ENCODE measurements around the gene NOL3.

The NOL3 gene

DNA sequence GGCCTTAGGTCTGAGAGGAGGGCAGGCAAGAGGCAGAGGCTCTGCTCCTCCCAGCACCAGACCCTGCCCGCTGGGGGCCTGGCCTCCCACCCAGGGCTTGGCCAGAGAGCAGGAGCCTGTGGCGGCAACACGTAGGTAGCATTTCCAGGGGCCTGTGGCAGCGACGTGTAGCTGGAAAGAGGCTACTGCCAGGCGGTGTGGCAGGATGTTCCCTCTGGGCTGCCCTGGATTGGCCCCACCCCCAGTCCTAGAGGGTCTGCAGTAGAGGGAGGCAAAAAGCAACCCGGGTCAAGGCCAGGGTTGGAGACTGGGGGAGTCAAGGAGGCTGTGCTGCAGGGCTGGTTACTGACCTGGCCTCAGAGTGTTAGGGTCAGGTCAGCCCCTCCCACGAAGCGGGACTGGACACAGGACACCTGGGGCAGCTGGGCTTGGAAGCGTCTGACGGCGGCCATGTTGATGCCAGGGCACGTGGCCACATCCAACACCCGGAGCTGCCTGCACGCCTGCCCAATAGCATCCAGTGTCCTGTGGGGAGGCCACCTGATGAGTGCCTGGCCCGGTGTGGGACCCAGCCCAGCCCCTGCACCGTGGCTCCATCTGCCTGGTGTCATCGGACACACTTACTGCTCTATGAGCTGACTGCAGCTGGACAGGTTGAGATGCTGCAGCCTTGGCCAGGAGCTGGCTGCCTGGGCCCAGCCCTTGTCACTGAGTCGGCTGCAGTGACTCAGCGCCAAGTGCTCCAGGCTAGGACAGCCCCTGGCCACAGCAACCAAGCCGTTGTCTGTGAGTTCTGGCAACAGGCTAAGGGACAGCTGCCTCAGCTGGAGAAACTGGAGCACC, 37.1 kb downstream of the NOL3 start:
- no peak for DNase-seq

- DNase-seq, result no peak
These were observed 38.0 kb downstream of the NOL3 start for GRCh38 chr16:67208154-67208896.

DNA sequence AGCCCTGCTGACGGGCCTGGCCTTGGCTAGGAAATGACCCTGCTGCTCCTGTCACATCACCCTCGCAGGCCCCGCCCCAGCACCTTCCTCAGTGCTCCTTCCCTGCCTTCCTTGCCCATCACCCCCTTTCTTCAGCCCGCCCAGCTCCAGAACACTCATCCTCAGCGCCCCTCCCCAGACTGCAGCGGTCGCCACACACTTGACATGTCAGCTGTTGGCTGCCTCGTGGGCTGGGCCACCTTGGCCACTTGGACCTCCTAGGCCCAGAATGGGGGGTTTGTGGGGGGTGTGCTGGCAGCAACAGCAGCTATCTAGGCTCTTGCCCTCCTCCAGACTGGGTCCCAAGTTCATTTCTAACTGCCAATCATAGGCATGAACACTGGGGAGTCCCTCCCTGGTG, 39.2 kb downstream of the NOL3 start:
- no peak for DNase-seq

DNA sequence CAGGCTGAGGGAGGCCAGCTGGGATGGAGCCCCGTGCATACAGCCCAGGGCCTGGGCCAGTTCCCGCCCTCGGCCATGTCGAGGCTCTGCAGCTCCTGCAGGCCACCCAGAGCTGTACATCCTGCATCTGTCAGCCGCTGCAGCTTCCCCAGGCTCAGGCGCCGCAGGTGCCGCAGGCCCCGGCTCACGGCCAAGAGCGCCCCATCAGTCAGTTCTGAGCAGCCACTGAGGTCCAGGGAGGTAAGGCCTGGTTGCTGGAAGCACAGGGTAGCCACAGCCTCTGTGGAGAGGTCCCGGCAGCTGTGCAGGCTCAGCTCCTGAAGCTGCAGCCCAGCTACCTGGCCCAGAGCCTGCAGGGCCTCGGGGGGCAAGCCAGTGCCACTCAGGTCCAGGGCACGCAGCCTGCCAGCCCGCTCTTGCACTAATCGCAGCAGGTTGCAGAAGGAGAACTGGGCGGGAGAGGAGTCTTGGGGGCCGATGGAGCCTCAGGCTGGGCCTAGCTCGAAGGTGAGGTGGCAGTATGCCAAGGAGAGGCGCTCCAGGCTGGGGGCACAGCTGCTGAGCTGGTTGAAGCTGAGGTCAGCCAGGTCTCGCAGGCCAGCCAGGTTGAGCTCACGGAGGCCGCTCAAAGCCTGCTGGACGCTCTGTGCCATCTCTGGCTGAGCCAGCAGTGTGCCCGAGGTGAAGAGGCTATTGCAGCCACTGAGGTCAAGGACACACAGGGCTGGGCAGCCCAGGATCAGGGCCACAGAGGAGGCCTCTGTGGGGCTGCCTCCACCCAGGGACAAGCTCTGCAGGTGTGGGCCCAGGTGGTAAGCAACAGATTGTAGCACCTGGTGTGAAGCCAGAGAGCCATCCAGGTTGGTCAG, 40.0 kb downstream of the NOL3 start:
- no peak for DNase-seq

- no peak for DNase-seq
These were observed 41.3 kb downstream of the NOL3 start for GRCh38 chr16:67211674-67212073.

DNA sequence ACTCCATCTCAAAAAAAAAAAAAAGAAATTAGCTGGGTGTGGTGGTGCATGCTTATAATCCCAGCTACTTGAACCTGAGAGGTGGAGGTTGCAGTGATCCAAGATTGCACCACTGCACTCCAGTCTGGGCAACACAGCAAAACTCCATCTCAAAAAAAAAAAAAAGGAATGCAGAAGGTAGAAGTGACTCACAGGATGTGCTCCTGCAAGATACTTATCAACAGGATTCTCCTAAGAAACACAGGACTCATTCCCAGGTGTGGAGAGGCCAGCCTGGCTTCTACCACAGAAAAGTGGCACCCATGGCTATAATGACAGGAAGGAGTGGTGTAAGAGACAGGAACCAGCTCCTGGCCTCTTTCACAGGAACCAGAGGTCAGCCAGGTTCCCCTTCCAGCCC, 42.4 kb downstream of the NOL3 start:
- DNase-seq, result no peak

DNA sequence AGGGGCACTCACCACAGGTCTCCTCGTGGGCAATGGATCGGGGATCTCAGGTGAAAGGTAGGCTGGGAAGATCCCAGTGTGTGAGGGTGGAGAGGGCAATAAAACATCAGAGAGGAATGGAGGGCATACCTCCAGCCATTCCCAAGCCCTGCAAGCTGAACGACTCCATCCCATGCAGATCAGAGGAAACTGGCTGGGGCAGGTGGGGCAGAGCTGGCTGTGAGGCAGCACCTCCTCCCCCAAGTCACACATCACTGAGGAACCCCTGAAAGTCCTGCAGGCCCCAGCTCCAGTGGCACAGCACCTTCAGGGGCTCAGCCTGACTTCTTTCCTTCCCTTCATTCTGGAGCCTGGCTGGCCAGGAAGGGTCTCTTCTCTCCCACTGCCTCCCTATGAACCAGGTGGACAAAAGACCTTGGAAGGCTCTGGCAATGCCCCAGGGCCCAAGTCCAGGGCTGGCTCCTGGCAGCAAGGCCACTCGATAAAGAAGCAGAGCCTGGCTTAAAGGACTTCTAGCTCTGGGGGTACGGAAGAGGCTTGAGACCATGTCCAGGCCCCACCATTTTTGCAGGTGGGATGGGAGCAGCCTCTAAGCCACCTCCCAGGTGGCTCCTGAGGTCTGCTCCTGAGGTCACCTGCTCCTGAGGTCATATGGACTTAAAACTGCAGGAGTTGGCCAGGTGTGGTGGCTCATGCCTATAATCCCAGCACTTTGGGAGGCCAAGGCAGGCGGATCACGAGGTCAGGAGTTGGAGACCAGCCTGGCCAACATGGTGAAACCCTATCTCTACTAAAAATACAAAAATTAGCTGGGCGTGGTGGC, 43.1 kb downstream of the NOL3 start:
- DNase-seq, result no peak

- DNase-seq, result no peak
These were observed 45.4 kb downstream of the NOL3 start for GRCh38 chr16:67215706-67216105.

DNA sequence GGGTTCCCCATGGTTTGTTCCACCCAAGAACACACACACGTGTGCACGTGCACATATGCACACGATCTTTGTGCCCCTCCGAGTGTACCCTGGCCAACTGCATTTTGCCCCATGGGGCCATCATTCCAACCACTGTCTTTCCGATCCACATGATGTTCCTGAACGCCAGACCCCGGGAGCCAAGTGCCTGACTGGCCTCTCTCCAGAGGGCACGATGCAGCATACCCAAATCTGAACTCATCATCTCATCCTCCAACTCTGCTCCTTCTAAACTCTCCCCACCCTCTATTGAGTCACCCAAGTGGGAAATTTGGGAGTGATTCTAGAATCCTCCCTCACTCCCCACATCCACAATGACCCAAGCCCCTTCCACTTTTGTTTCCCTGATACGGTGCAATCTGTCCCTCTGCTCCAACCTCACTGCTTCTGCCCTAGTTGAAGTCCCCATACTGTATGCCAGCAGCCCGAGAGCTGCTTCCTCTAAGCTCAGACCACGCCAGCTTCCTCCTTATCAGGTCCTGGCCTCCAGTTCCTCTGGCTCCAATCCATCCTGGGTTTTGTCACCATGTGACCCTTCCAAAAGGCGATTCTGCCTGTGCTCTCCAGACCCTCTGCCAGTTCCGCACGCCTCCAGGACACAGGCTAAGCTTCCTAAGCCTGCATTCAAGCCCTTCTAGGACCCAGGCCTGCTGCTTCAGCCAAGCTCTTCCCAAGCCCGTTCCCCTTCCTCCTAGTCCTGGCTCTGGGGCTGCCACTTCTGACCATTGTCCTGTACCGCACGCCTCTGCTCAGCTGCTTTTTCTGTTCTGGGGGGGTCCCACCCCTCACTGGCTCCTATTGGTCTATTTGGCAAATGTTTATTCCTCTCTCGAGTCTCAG, 46.5 kb downstream of the NOL3 start:
- DNase-seq, result no peak

DNA sequence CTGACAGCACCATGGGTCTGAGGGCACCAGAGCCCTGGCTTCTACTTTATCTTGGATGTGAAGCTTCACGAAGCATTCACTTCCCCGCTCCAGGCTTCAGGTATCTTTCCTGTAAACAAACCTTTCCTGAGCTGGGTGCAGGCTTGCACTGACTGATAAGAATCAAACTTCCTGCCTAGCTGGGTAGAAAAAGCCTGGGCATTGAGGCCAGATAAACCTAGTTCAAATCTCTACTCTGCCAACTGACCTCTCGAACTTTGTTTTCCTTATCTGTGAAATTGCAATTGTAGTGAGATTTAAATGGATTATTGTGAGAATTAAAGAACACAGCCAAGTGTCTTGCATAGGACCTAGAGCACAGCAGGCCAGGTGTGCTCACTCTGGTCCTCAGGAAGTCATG, 53.7 kb downstream of the NOL3 start:
- DNase-seq, result no peak

Data from activated CD4-positive, alpha-beta T cell treated with anti-CD3 and anti-CD28 coated beads, Interleukin-2, amount 50 U/mL, for 16 hours (primary cell).